ENCODE measurements around the gene NPR1.

- TF ChIP-seq, protein P1, sequence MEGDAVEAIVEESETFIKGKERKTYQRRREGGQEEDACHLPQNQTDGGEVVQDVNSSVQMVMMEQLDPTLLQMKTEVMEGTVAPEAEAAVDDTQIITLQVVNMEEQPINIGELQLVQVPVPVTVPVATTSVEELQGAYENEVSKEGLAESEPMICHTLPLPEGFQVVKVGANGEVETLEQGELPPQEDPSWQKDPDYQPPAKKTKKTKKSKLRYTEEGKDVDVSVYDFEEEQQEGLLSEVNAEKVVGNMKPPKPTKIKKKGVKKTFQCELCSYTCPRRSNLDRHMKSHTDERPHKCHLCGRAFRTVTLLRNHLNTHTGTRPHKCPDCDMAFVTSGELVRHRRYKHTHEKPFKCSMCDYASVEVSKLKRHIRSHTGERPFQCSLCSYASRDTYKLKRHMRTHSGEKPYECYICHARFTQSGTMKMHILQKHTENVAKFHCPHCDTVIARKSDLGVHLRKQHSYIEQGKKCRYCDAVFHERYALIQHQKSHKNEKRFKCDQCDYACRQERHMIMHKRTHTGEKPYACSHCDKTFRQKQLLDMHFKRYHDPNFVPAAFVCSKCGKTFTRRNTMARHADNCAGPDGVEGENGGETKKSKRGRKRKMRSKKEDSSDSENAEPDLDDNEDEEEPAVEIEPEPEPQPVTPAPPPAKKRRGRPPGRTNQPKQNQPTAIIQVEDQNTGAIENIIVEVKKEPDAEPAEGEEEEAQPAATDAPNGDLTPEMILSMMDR (IDR thresholded peaks at IDR 0.05; ENCODE audit: extremely low read depth in 1 of 2, insufficient read depth in 1 of 2, low read depth in 1 of 2, low read length in 2 of 2), result no peak
- no peak for TF ChIP-seq JUN (IDR thresholded peaks at IDR 0.05; ENCODE audit: borderline replicate concordance, insufficient read depth, insufficient read length, low read depth)
- TF ChIP-seq POLR2A (IDR thresholded peaks at IDR 0.05; ENCODE audit: low read depth, low read length), result no peak
Observed at GRCh38 chr1:153688276-153688675, 9.8 kb downstream of the NPR1 start.
